Stimulated activated naive CD4-positive, alpha-beta T cell treated with Interleukin-2 at 50 U/mL for 16 hours (primary cell): ENCODE data around the gene FRAT2.
"Not testable (repeated sequence)": the region's sequence is repeated elsewhere in the genome, so short reads cannot be mapped to it uniquely, and the experiment has no call there.

Experiments used
- DNase-seq: peaks from one replicate; lab custom pipeline; 2025; lab: John Stamatoyannopoulos, UW

Gene FRAT2

DNA sequence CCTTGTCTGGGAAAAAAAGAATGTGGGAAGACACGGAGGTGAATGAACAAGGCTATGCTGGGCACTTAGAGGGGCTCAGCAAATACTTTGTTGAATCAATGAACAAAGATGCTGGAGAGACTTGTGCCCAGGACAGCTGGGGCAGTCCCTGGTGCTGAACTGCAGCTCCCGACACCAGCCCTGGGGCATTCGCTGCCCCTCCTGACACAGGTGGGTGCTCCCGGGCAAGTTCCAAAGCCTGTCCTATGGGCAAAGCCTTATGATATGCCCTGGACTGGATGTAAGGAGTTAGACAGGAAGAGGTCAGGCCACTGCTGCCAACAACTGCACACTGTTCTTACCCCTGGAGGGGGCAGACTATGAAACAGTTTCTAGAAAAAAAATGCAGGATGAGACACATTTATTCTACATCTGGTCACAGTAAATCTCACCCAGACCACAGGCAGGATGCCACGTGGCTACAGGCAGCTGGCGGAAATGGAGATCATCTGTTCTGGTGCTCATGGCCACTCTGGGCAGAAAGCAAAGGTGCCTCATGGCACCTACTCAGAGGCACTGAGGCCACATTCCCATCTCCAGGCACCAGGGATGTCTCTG is 21.9 kb upstream of the FRAT2 start:
- no peak for DNase-seq

- no peak for DNase-seq
Observed at GRCh38 chr10:97355571-97355975, 21.0 kb upstream of the FRAT2 start.

- DNase-seq, result no peak
Observed at GRCh38 chr10:97353945-97354344, 19.4 kb upstream of the FRAT2 start.

- DNase-seq, result no peak
Observed at GRCh38 chr10:97349752-97350513, 15.4 kb upstream of the FRAT2 start.

DNA sequence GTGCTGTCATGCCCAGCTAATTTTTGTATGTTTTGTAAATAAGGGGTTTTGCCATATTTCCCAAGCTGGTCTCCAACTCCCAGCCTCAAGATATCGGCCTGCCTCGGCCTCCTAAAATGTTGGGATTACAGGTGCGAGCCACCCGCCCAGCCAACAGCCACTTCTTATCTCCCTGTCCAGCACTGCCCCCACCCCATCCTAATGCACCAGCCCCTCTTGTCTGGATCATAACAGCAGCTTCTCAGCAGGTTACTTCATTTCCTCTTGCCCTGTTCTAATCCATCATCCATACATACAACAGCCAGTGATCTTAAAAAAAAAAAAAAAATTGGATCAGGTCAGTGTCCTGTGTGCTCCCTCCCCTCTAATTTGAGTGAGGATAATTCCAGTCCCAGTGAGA is 12.8 kb upstream of the FRAT2 start:
- DNase-seq, result no peak

DNA sequence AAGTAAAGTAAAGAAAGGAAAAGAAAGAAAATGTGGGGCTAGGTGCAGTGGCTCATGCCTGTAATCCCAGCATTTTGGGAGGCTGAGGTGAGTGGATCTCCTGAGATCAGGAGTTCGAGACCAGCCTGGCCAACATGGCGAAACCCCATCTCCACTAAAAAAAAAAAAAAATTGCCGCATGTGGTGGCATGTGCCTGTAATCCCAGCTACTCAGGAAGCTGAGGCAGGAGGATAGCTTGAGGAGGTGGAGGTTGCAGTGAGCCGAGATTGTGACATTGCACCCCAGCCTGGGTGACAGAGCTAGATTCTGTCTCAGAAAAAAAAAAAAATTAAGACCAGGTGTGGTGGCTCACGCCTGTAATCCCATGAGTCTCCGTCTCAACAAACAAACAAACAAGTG is 9.1 kb upstream of the FRAT2 start:
- not testable (repeated sequence) for DNase-seq

DNA sequence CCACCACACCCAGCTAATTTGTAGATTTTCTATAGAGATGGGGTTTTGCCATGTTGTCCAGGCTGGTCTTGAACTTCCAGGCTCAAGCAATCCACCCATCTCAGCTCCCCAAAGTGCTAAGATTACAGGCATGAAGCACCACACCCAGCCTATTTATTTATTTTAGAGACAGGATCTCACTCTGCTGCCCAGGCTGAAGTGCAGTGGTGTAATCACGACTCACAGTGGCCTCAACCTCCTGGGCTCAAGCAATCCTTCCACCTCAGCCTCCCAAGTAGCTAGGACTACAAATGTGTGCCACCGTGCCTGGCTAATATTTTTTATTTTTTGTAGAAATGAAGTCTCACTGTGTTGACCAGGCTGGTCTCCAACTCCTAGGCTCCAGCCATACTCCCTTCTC is 6.9 kb upstream of the FRAT2 start:
- no peak for DNase-seq

DNA sequence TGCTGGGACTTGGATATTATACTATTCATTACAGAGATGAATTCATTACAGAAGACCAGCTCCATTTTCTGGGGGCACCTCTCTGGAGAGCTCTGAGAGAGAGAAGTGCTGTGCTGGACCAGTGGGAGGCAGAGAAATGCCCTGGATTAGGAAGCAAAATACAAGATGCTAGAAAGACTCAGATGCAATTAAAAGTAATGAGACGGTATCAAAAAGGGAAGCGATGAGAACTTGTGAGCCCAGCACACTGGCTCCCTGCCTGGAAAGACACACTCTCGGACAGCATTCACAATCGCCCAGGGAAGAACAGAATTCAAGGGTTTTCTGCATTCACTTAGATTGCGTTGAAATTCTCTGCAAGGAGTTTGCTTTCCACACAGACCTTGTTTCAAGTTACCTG is 3.5 kb upstream of the FRAT2 start:
- DNase-seq, result no peak

DNA sequence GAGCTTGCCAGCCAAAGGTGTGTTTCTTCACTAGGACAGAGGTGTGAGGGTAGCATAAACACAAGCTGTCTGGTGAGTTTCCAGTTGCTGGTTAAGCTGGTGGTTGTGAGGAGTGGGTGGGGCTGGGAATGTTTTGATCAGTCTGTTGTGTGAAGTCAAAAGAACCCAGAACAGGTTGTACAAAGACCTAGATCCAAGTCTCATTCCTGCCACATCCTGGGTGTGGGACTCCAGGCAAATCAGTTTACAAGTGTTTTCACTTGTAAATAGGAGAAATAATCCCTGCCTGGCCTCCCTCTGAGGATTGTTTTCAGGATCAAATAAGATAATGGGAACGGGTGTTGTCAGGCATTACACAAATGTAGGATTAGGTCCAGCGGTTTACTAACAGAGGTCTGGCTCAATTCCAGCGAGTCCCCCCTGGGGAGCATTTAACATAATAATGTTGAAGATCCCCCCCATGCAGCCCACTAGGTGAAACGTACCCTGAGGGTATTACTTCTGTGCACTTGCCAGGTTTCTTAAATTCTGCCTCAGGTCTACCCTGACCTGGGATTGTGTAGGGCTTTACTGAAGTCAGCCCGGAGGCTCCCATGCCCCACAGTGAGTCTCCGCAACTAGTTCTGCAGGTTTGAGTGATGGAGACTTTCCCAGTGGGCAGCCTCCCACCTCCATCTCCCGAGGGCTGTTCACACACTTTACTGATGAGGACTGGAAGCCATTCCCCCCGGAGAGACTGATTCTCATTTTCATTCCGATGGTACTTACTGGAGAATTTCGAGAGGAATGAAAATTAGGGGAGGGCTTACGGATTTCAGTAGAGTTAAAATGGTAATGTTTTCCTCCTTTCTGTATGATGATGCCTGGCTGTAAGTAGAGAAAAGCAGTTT is 2.7 kb upstream of the FRAT2 start:
- DNase-seq, result no peak

- no peak for DNase-seq
Observed at GRCh38 chr10:97336446-97336845, 1.9 kb upstream of the FRAT2 start.

DNA sequence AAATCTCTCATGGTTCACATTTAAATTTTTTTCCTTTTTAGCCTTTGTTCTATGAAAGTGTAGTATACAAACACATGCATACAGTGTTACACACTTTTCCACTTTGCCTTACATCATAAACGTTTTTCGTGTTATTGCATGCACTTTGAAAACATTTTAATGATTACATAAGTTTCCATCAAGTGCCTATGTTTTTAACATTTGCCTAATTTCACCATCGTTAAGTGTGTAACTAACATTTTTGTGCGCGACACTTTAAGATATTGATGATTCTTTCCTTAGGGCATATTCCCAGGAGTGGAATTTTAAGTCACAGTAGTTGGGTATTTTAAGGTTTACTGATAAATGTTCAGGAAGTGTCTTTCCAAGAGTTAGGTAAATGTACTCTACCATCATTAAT is 1.5 kb upstream of the FRAT2 start:
- no peak for DNase-seq

GRCh38 chr10:97335188-97335619 is 675 bp upstream of the FRAT2 start:
- DNase-seq, result no peak

DNA sequence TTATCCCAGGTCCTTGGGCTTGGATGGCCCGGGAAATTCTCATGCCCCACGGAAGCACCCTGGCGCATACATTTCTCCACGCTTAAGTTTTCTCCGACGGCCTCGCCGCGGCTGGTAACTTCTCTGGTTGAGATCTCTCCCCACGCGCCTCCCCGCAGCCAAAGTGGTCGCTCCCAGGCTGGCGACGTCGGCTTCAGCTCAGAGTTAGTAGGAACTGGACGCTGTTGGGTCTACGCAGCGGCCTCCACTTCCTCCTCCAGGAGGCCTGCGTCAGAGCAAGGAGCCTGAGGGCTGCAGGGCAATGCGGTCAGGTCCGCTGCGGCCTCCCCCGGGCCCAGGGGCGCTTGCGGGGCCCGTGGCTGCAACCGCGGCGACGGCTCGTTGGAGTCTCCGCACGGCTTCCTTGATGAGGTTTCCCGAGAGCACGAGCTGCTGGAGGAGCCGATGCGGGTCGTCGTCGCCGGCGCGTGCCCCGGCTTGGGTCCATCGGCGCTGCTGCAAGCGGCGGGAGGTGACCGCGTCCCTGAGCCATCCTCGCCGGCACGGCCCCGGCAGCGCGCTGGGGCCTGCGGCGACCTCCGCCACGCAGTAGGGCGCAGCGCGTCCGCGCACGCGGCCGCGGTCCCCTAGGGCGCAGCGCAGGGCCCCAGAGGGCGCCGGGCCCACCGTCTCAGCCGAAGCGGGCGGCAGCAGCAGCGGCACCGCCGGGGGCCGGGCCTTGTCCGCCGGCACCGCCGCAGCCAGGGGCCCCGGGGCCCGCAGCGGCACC is 744 bp downstream of the FRAT2 start:
- DNase-seq, result peak; percentile 30

DNA sequence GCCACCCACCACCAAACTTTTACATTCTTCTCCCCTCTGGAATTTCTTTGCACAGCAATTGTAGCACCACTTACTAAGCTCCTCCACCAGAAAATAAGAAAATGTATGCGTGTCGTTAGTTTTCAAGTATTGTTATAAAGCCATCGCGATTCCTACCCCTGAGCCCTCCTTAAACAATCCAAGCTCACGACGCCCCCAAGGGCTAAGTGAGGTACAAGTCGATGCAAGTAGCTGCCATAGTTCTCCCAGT is 1.3 kb downstream of the FRAT2 start:
- no peak for DNase-seq

GRCh38 chr10:97332591-97333350 is 1.8 kb downstream of the FRAT2 start:
- DNase-seq, result no peak

DNA sequence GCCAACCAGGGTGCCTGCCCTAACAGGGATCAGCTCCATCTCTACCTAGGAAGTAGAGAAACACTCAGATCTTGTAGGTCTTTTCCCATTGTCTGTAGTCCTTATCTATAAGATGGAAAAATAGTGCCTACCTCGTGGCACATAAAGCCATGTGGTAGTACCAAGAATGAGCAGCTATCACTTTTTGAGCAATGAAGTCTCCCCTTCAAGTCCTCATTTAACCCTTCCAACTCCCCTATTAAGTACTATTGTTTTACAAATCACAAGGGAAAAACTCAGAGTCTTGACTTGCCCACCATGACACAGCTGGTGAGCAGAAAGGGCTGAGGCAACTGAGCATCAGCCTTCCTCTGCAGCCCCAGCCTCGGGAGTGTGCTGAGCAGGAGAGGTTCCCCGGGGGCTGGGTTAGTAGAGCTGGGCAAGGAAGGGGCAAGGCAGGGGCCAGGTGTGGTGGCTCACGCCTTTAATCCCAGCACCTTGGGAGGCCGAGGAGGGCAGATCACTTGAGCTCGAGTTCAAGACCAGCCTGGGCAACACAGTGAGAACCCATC is 3.3 kb downstream of the FRAT2 start:
- no peak for DNase-seq

GRCh38 chr10:97329766-97330165 is 4.8 kb downstream of the FRAT2 start:
- DNase-seq, result no peak

DNA sequence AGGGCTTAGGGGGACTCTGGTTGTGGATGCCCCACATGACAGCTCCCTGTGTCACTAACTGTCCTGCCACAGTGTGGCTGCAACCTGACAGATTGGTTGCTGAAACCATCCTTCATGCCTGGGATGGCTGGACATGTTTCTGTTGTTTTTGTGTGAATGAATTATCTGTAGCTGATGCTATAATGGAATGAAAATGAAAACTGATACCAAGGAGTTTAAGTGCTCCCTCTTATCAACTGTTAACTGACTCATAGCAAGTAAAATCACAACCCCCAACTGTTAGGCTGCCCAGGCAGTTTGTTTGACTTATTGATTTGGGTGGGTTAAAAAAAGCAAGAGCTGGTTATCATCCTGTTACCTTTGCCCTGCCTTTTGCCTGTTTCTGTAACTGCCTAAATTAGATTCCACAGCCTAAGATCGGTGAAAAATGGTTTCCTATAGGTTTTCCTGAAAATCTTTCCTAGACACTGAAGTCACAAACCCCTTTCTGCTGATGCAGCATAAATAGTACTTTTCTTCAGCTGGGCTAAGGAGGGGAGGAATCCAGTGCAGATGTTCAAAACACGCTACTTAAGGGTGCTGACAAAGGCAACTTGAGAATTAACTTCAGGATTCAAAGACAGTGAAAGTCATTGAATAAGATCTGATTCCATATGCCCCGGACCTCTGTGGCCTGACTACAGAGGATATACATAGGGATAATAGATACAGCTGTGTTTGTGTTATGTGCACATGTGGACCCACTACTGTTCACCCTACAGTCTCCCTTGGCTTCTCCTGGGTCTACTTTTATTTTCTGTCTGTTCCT is 5.7 kb downstream of the FRAT2 start:
- no peak for DNase-seq

DNA sequence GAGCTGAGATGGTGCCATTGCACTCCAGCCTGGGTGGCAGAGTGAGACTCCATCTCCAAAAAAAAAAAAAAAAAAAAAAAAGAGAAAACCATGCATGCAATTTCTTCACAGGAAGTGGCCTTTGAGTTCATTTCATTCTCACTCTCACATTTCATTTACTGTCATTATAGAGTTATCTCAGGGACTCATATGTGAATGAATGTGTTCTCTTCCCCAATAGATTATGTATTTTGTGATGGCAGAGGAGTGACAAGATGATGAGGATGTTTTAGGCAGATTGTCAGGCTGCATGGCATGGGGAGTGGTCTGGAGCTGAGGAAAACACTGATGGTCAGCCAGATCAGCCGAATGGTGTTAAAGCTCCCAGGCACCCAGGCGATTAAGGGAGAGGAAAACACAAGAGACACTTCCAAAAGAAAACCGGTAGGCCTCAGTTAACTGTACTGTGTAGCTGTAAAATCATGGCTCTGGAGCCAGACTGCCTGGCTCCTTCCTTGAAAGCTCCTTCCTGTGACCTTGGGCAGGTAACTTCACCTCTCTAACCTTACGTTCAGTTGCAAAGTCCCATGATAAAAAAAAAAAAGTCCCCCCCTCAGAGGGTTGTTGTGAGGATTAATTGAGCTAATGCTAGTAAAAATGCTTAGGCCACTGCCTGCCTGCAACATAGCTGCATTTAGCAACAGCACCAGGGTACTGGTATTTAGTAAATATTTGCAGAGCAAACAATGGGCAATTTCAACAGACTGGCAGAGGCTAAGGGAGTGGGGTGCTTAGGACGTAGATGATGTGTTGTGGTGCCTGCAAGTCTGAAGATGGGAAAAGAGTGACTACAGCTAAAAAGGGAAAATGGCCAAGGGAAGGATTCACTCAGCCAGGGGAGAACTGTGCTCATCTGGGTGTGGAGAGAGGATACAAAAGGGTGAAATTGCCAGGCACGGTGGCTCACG is 6.9 kb downstream of the FRAT2 start:
- DNase-seq, result no peak
